Spleen (tissue), 11 donors: ENCODE data around the gene SERPINA10. TPM values are rescaled to one million over a fixed set of nuclear protein-coding genes. Genes with fewer than 3 reads are reported as not detected.

Source experiments
- DNase-seq: peaks from one replicate; pipeline ENCODE4 v3.0.0-alpha.2; 2020
- H3K27ac ChIP-seq, 8 donors: fragments of 200-600 bp; sonication (generic) in 7 of 8; 1 replicate in 4 of 8; 2 replicates in 4 of 8; pipeline versions ENCODE4 v1.5.0 to v1.8.0; 2016 to 2021; ENCODE audit warnings: inconsistent platforms in 4 of 8, mild to moderate bottlenecking in 4 of 8, moderate library complexity in 1 of 8
- H3K27me3 ChIP-seq, 7 donors: fragments of 200-600 bp; sonication (generic) in 6 of 7; replicated peaks in 1 of 7; 1 replicate in 4 of 7; 2 replicates in 3 of 7; pipeline versions ENCODE4 v1.5.0 to v1.8.0; 2016 to 2021; ENCODE audit warnings: inconsistent platforms in 3 of 7, mild to moderate bottlenecking in 1 of 7
- H3K36me3 ChIP-seq, 6 donors: fragments of 200-600 bp; sonication (generic) in 5 of 6; 1 replicate in 4 of 6; 2 replicates in 2 of 6; pipeline versions ENCODE4 v1.5.0 to v1.8.0; 2016 to 2021; ENCODE audit warnings: inconsistent platforms in 2 of 6
- H3K4me1 ChIP-seq, 6 donors: fragments of 200-600 bp; sonication (generic) in 5 of 6; 1 replicate in 3 of 6; 2 replicates in 3 of 6; pipeline versions ENCODE4 v1.5.0 to v1.8.0; 2016 to 2021; ENCODE audit warnings: inconsistent platforms in 3 of 6
- H3K4me3 ChIP-seq, 8 donors: fragments of 200-600 bp; sonication (generic) in 7 of 8; 1 replicate in 4 of 8; 2 replicates in 4 of 8; pipeline versions ENCODE4 v1.5.0 to v1.8.0; 2016 to 2021; ENCODE audit warnings: inconsistent platforms in 4 of 8, mild to moderate bottlenecking in 4 of 8, moderate library complexity in 2 of 8
- H3K9me3 ChIP-seq, 8 donors: fragments of 200-600 bp; sonication (generic) in 7 of 8; 1 replicate in 4 of 8; 2 replicates in 4 of 8; pipeline versions ENCODE4 v1.5.0 to v1.8.0; 2016 to 2021; ENCODE audit warnings: inconsistent platforms in 4 of 8
- CTCF ChIP-seq, 11 experiments: fragments of 200-600 bp in 7 of 11; fragments of 450-650 bp in 4 of 11; sonication (generic) in 4 of 11; IDR thresholded peaks in 8 of 11; conservative IDR thresholded peaks in 3 of 11; 1 replicate in 7 of 11; 2 replicates in 4 of 11; pipeline versions ENCODE4 v1.4.0 to v1.8.0; 2016 to 2021; ENCODE audit warnings: antibody characterized with exemption in 11 of 11, inconsistent platforms in 4 of 11, mild to moderate bottlenecking in 1 of 11
- POLR2A ChIP-seq, 3 donors: fragments of 450-650 bp; IDR thresholded peaks; one replicate each; pipeline ENCODE4 v1.5.1; 2017; ENCODE audit warnings: antibody characterized with exemption in 3 of 3, mild to moderate bottlenecking in 1 of 3
- POLR2AphosphoS5 ChIP-seq, 3 donors: sonication (generic); formaldehyde crosslinking; IDR thresholded peaks; one replicate each; pipeline ENCODE4 v1.5.1; 2017; ENCODE audit warnings: antibody characterized with exemption in 3 of 3
- WGBS, 5 donors: extraction: QIAGEN DNeasy Blood & Tissue Kit in 3 of 5; methylation state at CpG; one replicate each; pipeline versions ENCODE4 v1.1.5 to v1.1.7; 2013 to 2018; 5-methylcytosine and 5-hydroxymethylcytosine counted together
- intact Hi-C: fragments of 100-400 bp; cut with DNase I; formaldehyde crosslinking; loops from one replicate; pipeline ENCODE4 v1.15.0; 2023; ENCODE audit warnings: low total_unique reads
- polyA plus RNA-seq, 3 donors: library from polyadenylated mRNA; stranded (reverse); fragments of 200-250 nt; gene quantifications; one replicate each; pipeline ENCODE4 v1.2.1, GENCODE V29; 2013
- total RNA-seq, 7 donors: library from RNA; depleted of rRNA in 3 of 7; stranded (reverse); fragments of >200 nt in 3 of 7; fragmentation: NEBNext Ultra II Directional in 4 of 7; extraction: Animal tissue kit (Norgen Biotek cat#: 25700) in 4 of 7; gene quantifications; one replicate each; pipeline versions ENCODE4 v1.1.0 to v1.2.1, GENCODE V29; 2016 to 2021
- donor health status: healthy with polysubstance abuse.
- donor health status: DM: no; HTN: no; CAD: no; lungs with moderate emphysema.
- donor health status: DM: no; HTN: no; CAD: no.
- donor health status: Bipolar disorder and iron deficiency.
- donor health status: healthy.
- donor health status: DM: no; HTN: no; CAD: no.
- donor health status: DM: yes; HTN: yes; CAD: no.

The SERPINA10 gene
- total and polyA plus RNA-seq, 10 donors, result not detected

- Histone ChIP-seq H3K36me3 (no peaks in the 10 kb centered on the region), H3K9me3 (no peaks in the 10 kb centered on the region), H3K4me1 (peaks cover 0 to 12% (median 3%) of the 10 kb centered on the region in 6 donors), H3K4me3 (no peak overlapping the region), H3K27ac (no peak overlapping the region), H3K27me3 (peaks cover 0 to 20% (median 0%) of the 10 kb centered on the region in 7 donors)
- no peak for TF ChIP-seq CTCF (IDR thresholded peaks at IDR 0.05 in 8 of 11, conservative IDR thresholded peaks at IDR 0.05 in 3 of 11)
- TF ChIP-seq POLR2AphosphoS5 (IDR thresholded peaks at IDR 0.05), result no peak
- TF ChIP-seq POLR2A (IDR thresholded peaks at IDR 0.05), result no peak
- intact Hi-C loops, result no loop called here
- no peak for DNase-seq
These were observed 47.5 kb upstream of the SERPINA10 start for GRCh38 chr14:94340533-94340932.

- no peaks in the 10 kb centered on the region for H3K36me3 ChIP-seq
- H3K27me3 ChIP-seq, result peaks cover 0 to 27% (median 0%) of the 10 kb centered on the region in 7 donors
- TF ChIP-seq POLR2AphosphoS5 (IDR thresholded peaks at IDR 0.05) (no peak), POLR2A (IDR thresholded peaks at IDR 0.05) (no peak), CTCF (IDR thresholded peaks at IDR 0.05 in 8 of 11, conservative IDR thresholded peaks at IDR 0.05 in 3 of 11) (no peak)
- H3K9me3 ChIP-seq, result no peaks in the 10 kb centered on the region
- DNase-seq, result no peak
- intact Hi-C loops, result no loop called here
- H3K4me1 ChIP-seq, result peaks cover 0 to 12% (median 3%) of the 10 kb centered on the region in 6 donors
- WGBS, 5 donors, result 73 to 89% (median 82%) methylated on average over 2 of the region's 2 CpGs
- no peak overlapping the region for H3K27ac ChIP-seq
- H3K4me3 ChIP-seq, result no peak overlapping the region
These were observed 45.0 kb upstream of the SERPINA10 start for GRCh38 chr14:94338023-94338422.

GRCh38 chr14:94337274-94337673, 44.2 kb upstream of the SERPINA10 start:
- WGBS, 5 donors, result 75 to 88% (median 82%) methylated on average over 6 of the region's 6 CpGs
- no peak for TF ChIP-seq CTCF (IDR thresholded peaks at IDR 0.05 in 8 of 11, conservative IDR thresholded peaks at IDR 0.05 in 3 of 11)
- TF ChIP-seq POLR2AphosphoS5 (IDR thresholded peaks at IDR 0.05), result no peak
- Histone ChIP-seq H3K27ac (no peak overlapping the region), H3K27me3 (peaks cover 0 to 30% (median 0%) of the 10 kb centered on the region in 7 donors), H3K9me3 (no peaks in the 10 kb centered on the region), H3K4me3 (no peak overlapping the region), H3K36me3 (no peaks in the 10 kb centered on the region), H3K4me1 (peaks cover 0 to 8% (median 3%) of the 10 kb centered on the region in 6 donors)
- no peak for DNase-seq
- intact Hi-C loops, result no loop called here

GRCh38 chr14:94334872-94335271, 41.8 kb upstream of the SERPINA10 start:
- no peak for DNase-seq
- Histone ChIP-seq H3K9me3 (no peaks in the 10 kb centered on the region), H3K27ac (no peak overlapping the region), H3K4me3 (no peak overlapping the region), H3K4me1 (no peaks in the 10 kb centered on the region), H3K36me3 (no peaks in the 10 kb centered on the region), H3K27me3 (peaks cover 0 to 23% (median 0%) of the 10 kb centered on the region in 7 donors)
- intact Hi-C loops, result no loop called here
- TF ChIP-seq POLR2AphosphoS5 (IDR thresholded peaks at IDR 0.05) (no peak), POLR2A (IDR thresholded peaks at IDR 0.05) (no peak), CTCF (IDR thresholded peaks at IDR 0.05 in 8 of 11, conservative IDR thresholded peaks at IDR 0.05 in 3 of 11) (no peak)
- 67 to 88% (median 77%) methylated on average over 4 of the region's 4 CpGs for WGBS, 5 donors
